Measurements from ENCODE around the gene TTC28.

GRCh38 chr22:28466399-28466798 lies 213.2 kb downstream of the TTC28 start:
- TF ChIP-seq POLR2A (IDR thresholded peaks at IDR 0.05; ENCODE audit: extremely low read depth, insufficient read length) (no peak), CTCF (IDR thresholded peaks at IDR 0.05; ENCODE audit: low read depth, low read length) (no peak), MAX (IDR thresholded peaks at IDR 0.05; ENCODE audit: low read depth, low read length) (no peak), MYC (IDR thresholded peaks at IDR 0.05; ENCODE audit: low read depth, low read length) (no peak)

Measured in NB4 (cell line).